ENCODE data around the gene NBL1. TPM values are rescaled to one million over a fixed set of nuclear protein-coding genes. Genes with fewer than 3 reads are reported as not detected.

Gene NBL1
- total and polyA plus RNA-seq, 4 experiments from 2014 or later = 8.9 to 24.6 (median 17.4) TPM

- peaks cover 25% of the 10 kb centered on the region for H3K4me1 ChIP-seq (ENCODE audit: insufficient read depth, low read length)
- Mint-ChIP-seq H3K4me3 (peak overlapping the region; percentile 95 to 99 (median 97)), H3K4me1 (peaks cover 19 to 45% (median 29%) of the 10 kb centered on the region in 4 donors), H3K27ac (peak overlapping the region; percentile 94 to 97 (median 96)), H3K36me3 (peaks cover 0 to 11% of the 10 kb centered on the region in 2 donors), H3K9me3 (no peaks in the 10 kb centered on the region), H3K27me3 (peaks cover 5 to 6% of the 10 kb centered on the region in 2 donors)
- no peaks in the 10 kb centered on the region for H3K36me3 ChIP-seq (ENCODE audit: insufficient read depth, low read length)
- H3K4me3 ChIP-seq (ENCODE audit: low read length in 2 of 2) = peak overlapping the region; percentile 36 to 67
- no peaks in the 10 kb centered on the region for H3K9me3 ChIP-seq (ENCODE audit: control insufficient read depth in 1 of 2, low read length in 2 of 2)
- peak; percentile 42 to 66 (median 50) for DNase-seq
- intact Hi-C loops (cut with micrococcal nuclease) = loop anchor here (1.0 to 2.0 kb wide), 2 partner anchors 38 to 49 kb away; a partner anchor contains a TSS
- ChIA-PET CTCF (ENCODE audit: partially characterized antibody) (no interaction called here), POLR2A (ENCODE audit: partially characterized antibody) (interaction anchor here (0.8 to 4.0 kb wide), 6 partner anchors 39 to 176 kb away, joined by 3 to 45 read pairs (median 4); partner anchors contain the start of gene CAPZB)
- peak overlapping the region; percentile 37 for H3K27ac ChIP-seq (ENCODE audit: low read depth, low read length)
- no peaks in the 10 kb centered on the region for H3K27me3 ChIP-seq (ENCODE audit: insufficient read depth, low read length)
Measured at GRCh38 chr1:19644681-19645410, 735 bp downstream of the NBL1 start.

GRCh38 chr1:19645411-19646251 is 1.5 kb downstream of the NBL1 start:
- Mint-ChIP-seq H3K36me3 (peaks cover 0 to 13% of the 10 kb centered on the region in 2 donors), H3K4me1 (peaks cover 19 to 53% (median 29%) of the 10 kb centered on the region in 4 donors), H3K27me3 (peaks cover 5 to 6% of the 10 kb centered on the region in 2 donors), H3K27ac (peak overlapping the region in 5 of 7 donors; percentile 42 to 96 (median 69)), H3K4me3 (peak overlapping the region; percentile 53 to 95 (median 66)), H3K9me3 (no peaks in the 10 kb centered on the region)
- Histone ChIP-seq H3K4me1 (ENCODE audit: insufficient read depth, low read length) (peaks cover 26% of the 10 kb centered on the region), H3K9me3 (ENCODE audit: control insufficient read depth in 1 of 2, low read length in 2 of 2) (no peaks in the 10 kb centered on the region), H3K36me3 (ENCODE audit: insufficient read depth, low read length) (no peaks in the 10 kb centered on the region), H3K27me3 (ENCODE audit: insufficient read depth, low read length) (no peaks in the 10 kb centered on the region), H3K27ac (ENCODE audit: low read depth, low read length) (no peak overlapping the region), H3K4me3 (ENCODE audit: low read length in 2 of 2) (peak overlapping the region in 1 of 2 donors; percentile 67)
- CTCF ChIA-PET (ENCODE audit: partially characterized antibody) = interaction anchor here (1.4 kb wide), 1 partner anchor 16 kb away, joined by 4 read pairs; no protein-coding TSS in a partner anchor
- intact Hi-C loops (cut with micrococcal nuclease) = loop anchor here (2.0 kb wide), 1 partner anchor 39 kb away; no protein-coding TSS in a partner anchor
- DNase-seq = peak in 1 of 5 donors; percentile 35
- POLR2A ChIA-PET (ENCODE audit: partially characterized antibody) = interaction anchor here (0.8 to 4.0 kb wide), 4 partner anchors 46 to 399 kb away, joined by 3 to 45 read pairs (median 6); a partner anchor contains a TSS

DNA sequence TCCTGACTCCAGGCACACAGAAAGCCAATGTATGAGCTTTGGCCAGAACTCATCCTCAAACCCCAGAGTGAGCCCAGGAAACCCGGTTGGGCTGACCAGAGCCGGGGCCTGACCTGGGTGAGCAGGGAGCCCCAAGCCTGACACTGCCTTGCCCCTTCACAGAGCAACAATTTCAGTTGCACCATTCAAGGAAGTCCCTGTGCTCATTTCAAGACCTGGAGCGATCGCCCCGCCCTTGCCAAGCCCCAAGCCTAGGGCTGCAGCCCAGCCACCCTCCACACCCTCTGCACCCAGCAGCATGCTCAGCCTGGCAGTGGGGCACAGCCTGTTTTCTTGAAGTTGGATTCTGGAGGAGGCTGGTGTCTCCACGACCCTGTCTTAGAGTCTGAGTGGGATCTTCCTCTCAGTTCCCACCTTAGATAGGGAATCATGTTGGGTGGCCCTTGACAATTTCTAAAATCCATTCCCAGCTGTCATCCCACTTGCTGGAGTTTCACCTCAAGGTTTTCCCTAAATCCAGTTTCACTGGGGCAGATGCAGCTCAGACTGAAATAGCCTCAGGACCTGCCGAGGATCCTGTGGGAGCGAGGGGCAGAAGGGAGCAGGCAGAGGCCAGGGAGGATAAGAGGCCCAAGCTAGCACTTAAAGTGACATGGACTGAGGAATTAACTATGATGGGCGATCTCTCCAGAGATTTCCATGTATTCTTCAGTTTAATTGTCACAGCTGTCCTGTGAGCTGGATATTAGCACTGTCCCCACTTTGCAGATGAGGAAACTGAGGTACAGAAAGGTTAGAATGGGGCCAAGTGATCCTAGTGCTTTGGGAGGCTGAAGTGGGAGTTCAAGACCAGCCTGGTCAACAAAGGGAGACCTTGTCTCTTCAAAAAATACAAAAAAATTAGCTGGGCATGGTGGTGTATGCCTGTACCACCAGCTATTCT is 2.5 kb downstream of the NBL1 start:
- Mint-ChIP-seq H3K27ac (peak overlapping the region; percentile 46 to 96 (median 73)), H3K4me3 (peak overlapping the region; percentile 24 to 95 (median 66)), H3K27me3 (peaks cover 5 to 6% of the 10 kb centered on the region in 2 donors), H3K36me3 (peaks cover 0 to 13% of the 10 kb centered on the region in 2 donors), H3K4me1 (peaks cover 21 to 61% (median 30%) of the 10 kb centered on the region in 4 donors), H3K9me3 (no peaks in the 10 kb centered on the region)
- H3K36me3 ChIP-seq (ENCODE audit: insufficient read depth, low read length) = no peaks in the 10 kb centered on the region
- H3K27ac ChIP-seq (ENCODE audit: low read depth, low read length) = no peak overlapping the region
- intact Hi-C loops (cut with micrococcal nuclease) = no loop called here
- peaks cover 32% of the 10 kb centered on the region for H3K4me1 ChIP-seq (ENCODE audit: insufficient read depth, low read length)
- no peaks in the 10 kb centered on the region for H3K9me3 ChIP-seq (ENCODE audit: control insufficient read depth in 1 of 2, low read length in 2 of 2)
- H3K27me3 ChIP-seq (ENCODE audit: insufficient read depth, low read length) = no peaks in the 10 kb centered on the region
- POLR2A ChIA-PET (ENCODE audit: partially characterized antibody) = interaction anchor here (0.8 to 4.0 kb wide), 5 partner anchors 46 to 400 kb away, joined by 3 to 45 read pairs (median 3); a partner anchor contains a TSS
- no peak overlapping the region for H3K4me3 ChIP-seq (ENCODE audit: low read length in 2 of 2)
- peak in 1 of 5 donors; percentile 41 for DNase-seq
- CTCF ChIA-PET (ENCODE audit: partially characterized antibody) = interaction anchor here (0.9 to 1.4 kb wide), 4 partner anchors 9 to 305 kb away, joined by 3 to 4 read pairs (median 3); no protein-coding TSS in a partner anchor

GRCh38 chr1:19647643-19648042 is 3.5 kb downstream of the NBL1 start:
- ChIA-PET CTCF (ENCODE audit: partially characterized antibody) (interaction anchor here (1.1 to 7.9 kb wide), 4 partner anchors 10 to 306 kb away, joined by 3 to 53 read pairs (median 6); no protein-coding TSS in a partner anchor), POLR2A (ENCODE audit: partially characterized antibody) (interaction anchor here (0.8 to 2.0 kb wide), 3 partner anchors 47 to 161 kb away, joined by 3 to 9 read pairs (median 3); no protein-coding TSS in a partner anchor)
- no peak overlapping the region for H3K27ac ChIP-seq (ENCODE audit: low read depth, low read length)
- H3K27ac Mint-ChIP-seq = peak overlapping the region; percentile 72 to 96 (median 85)
- H3K27me3 Mint-ChIP-seq = peaks cover 3 to 4% of the 10 kb centered on the region in 2 donors
- peak; percentile 39 to 64 (median 42) for DNase-seq
- H3K4me3 ChIP-seq (ENCODE audit: low read length in 2 of 2) = no peak overlapping the region
- peaks cover 21 to 61% (median 30%) of the 10 kb centered on the region in 4 donors for H3K4me1 Mint-ChIP-seq
- peak overlapping the region; percentile 2 to 95 (median 67) for H3K4me3 Mint-ChIP-seq
- peaks cover 32% of the 10 kb centered on the region for H3K4me1 ChIP-seq (ENCODE audit: insufficient read depth, low read length)
- H3K9me3 Mint-ChIP-seq = no peaks in the 10 kb centered on the region
- peaks cover 0 to 13% of the 10 kb centered on the region in 2 donors for H3K36me3 Mint-ChIP-seq
- H3K36me3 ChIP-seq (ENCODE audit: insufficient read depth, low read length) = no peaks in the 10 kb centered on the region
- intact Hi-C loops (cut with micrococcal nuclease) = no loop called here
- H3K9me3 ChIP-seq (ENCODE audit: control insufficient read depth in 1 of 2, low read length in 2 of 2) = no peaks in the 10 kb centered on the region
- H3K27me3 ChIP-seq (ENCODE audit: insufficient read depth, low read length) = no peaks in the 10 kb centered on the region

- Mint-ChIP-seq H3K36me3 (peaks cover 0 to 13% of the 10 kb centered on the region in 2 donors), H3K9me3 (no peaks in the 10 kb centered on the region), H3K27ac (peak overlapping the region in 1 of 7 donors; percentile 96), H3K27me3 (peaks cover 0 to 2% of the 10 kb centered on the region in 2 donors), H3K4me3 (peak overlapping the region in 1 of 8 donors; percentile 68), H3K4me1 (peaks cover 20 to 55% (median 26%) of the 10 kb centered on the region in 4 donors)
- H3K4me1 ChIP-seq (ENCODE audit: insufficient read depth, low read length) = peaks cover 31% of the 10 kb centered on the region
- no peaks in the 10 kb centered on the region for H3K36me3 ChIP-seq (ENCODE audit: insufficient read depth, low read length)
- H3K4me3 ChIP-seq (ENCODE audit: low read length in 2 of 2) = no peak overlapping the region
- no peak for DNase-seq
- intact Hi-C loops (cut with micrococcal nuclease) = no loop called here
- H3K27ac ChIP-seq (ENCODE audit: low read depth, low read length) = no peak overlapping the region
- CTCF ChIA-PET (ENCODE audit: partially characterized antibody) = interaction anchor here (1.5 to 7.9 kb wide), 4 partner anchors 12 to 256 kb away, joined by 5 to 53 read pairs (median 9); no protein-coding TSS in a partner anchor
- H3K9me3 ChIP-seq (ENCODE audit: control insufficient read depth in 1 of 2, low read length in 2 of 2) = no peaks in the 10 kb centered on the region
- POLR2A ChIA-PET (ENCODE audit: partially characterized antibody) = no interaction called here
- H3K27me3 ChIP-seq (ENCODE audit: insufficient read depth, low read length) = no peaks in the 10 kb centered on the region
Measured at GRCh38 chr1:19648239-19648638, 4.1 kb downstream of the NBL1 start.

- Histone ChIP-seq H3K27ac (ENCODE audit: low read depth, low read length) (no peak overlapping the region), H3K27me3 (ENCODE audit: insufficient read depth, low read length) (no peaks in the 10 kb centered on the region), H3K4me1 (ENCODE audit: insufficient read depth, low read length) (peaks cover 30% of the 10 kb centered on the region), H3K36me3 (ENCODE audit: insufficient read depth, low read length) (no peaks in the 10 kb centered on the region), H3K4me3 (ENCODE audit: low read length in 2 of 2) (no peak overlapping the region), H3K9me3 (ENCODE audit: control insufficient read depth in 1 of 2, low read length in 2 of 2) (no peaks in the 10 kb centered on the region)
- H3K4me1 Mint-ChIP-seq = peaks cover 20 to 55% (median 26%) of the 10 kb centered on the region in 4 donors
- ChIA-PET POLR2A (ENCODE audit: partially characterized antibody) (no interaction called here), CTCF (ENCODE audit: partially characterized antibody) (interaction anchor here (1.2 to 7.9 kb wide), 5 partner anchors 12 to 256 kb away, joined by 3 to 53 read pairs (median 8); no protein-coding TSS in a partner anchor)
- no peak overlapping the region for H3K4me3 Mint-ChIP-seq
- peaks cover 0 to 2% of the 10 kb centered on the region in 2 donors for H3K27me3 Mint-ChIP-seq
- DNase-seq = no peak
- peak overlapping the region in 1 of 7 donors; percentile 79 for H3K27ac Mint-ChIP-seq
- no peaks in the 10 kb centered on the region for H3K9me3 Mint-ChIP-seq
- peaks cover 0 to 9% of the 10 kb centered on the region in 2 donors for H3K36me3 Mint-ChIP-seq
- intact Hi-C loops (cut with micrococcal nuclease) = no loop called here
Measured at GRCh38 chr1:19648689-19649088, 4.6 kb downstream of the NBL1 start.

Measured in CD4-positive, alpha-beta memory T cell (primary cell).